Liver (tissue), 9 donors: ENCODE results near the gene LSR. TPM values are rescaled to one million over a fixed set of nuclear protein-coding genes. Genes with fewer than 3 reads are reported as not detected.

ENCODE experiments used
- DNase-seq: peaks from one replicate; pipeline ENCODE4 v3.0.0-alpha.2; 2017; ENCODE audit warnings: low spot score
- H3K27ac ChIP-seq, 2 donors: one replicate each; pipeline ENCODE4 v1.7.0; 2013; ENCODE audit warnings: inconsistent platforms in 2 of 2, low read length in 2 of 2, control low read depth in 1 of 2, low read depth in 1 of 2, mild to moderate bottlenecking in 1 of 2
- H3K27me3 ChIP-seq, 4 donors: one replicate each; pipeline versions ENCODE4 v1.6.1 to v1.7.0; 2013; ENCODE audit warnings: low read length in 3 of 4, inconsistent platforms in 1 of 4, mild to moderate bottlenecking in 1 of 4, moderate library complexity in 1 of 4; ENCODE audit not compliant: control insufficient read depth in 4 of 4, insufficient read depth in 4 of 4
- H3K36me3 ChIP-seq, 4 donors: one replicate each; pipeline versions ENCODE4 v1.6.1 to v1.7.0; 2013; ENCODE audit warnings: low read length in 3 of 4, mild to moderate bottlenecking in 3 of 4, low read depth in 1 of 4, moderate library complexity in 1 of 4; ENCODE audit not compliant: control insufficient read depth in 4 of 4, insufficient read depth in 3 of 4
- H3K4me1 ChIP-seq, 4 donors: one replicate each; pipeline versions ENCODE4 v1.6.1 to v1.7.0; 2013; ENCODE audit warnings: low read length in 3 of 4, mild to moderate bottlenecking in 3 of 4, moderate library complexity in 1 of 4; ENCODE audit not compliant: control insufficient read depth in 4 of 4, insufficient read depth in 4 of 4
- H3K4me3 ChIP-seq, 3 donors: one replicate each; pipeline versions ENCODE4 v1.6.1 to v1.7.0; 2013; ENCODE audit warnings: low read length in 3 of 3, control low read depth in 1 of 3, low read depth in 1 of 3, mild to moderate bottlenecking in 1 of 3
- H3K9ac ChIP-seq, 2 donors: one replicate each; pipeline ENCODE4 v1.7.0; 2013; ENCODE audit warnings: low read length in 2 of 2, mild to moderate bottlenecking in 2 of 2, moderate library complexity in 2 of 2, control low read depth in 1 of 2, low read depth in 1 of 2
- H3K9me3 ChIP-seq, 4 donors: one replicate each; pipeline versions ENCODE4 v1.6.1 to v1.7.0; 2013; ENCODE audit warnings: low read length in 3 of 4; ENCODE audit not compliant: control insufficient read depth in 4 of 4
- ATF3 ChIP-seq: IDR thresholded peaks from 2 replicates; pipeline ENCODE4 v1.6.1; 2016; ENCODE audit warnings: antibody characterized with exemption
- EGR1 ChIP-seq, 2 donors: IDR thresholded peaks; 2 replicates each; pipeline ENCODE4 v1.6.1; 2016 to 2018; ENCODE audit warnings: antibody characterized with exemption in 2 of 2, low read depth in 2 of 2
- FOXA1 ChIP-seq: IDR thresholded peaks from 2 replicates; pipeline ENCODE4 v1.6.1; 2016; ENCODE audit warnings: antibody characterized with exemption
- FOXA2 ChIP-seq: IDR thresholded peaks from 2 replicates; pipeline ENCODE4 v1.6.1; 2016; ENCODE audit warnings: antibody characterized with exemption
- GABPA ChIP-seq, 2 donors: IDR thresholded peaks in 1 of 2; conservative IDR thresholded peaks in 1 of 2; 2 replicates each; pipeline ENCODE4 v1.6.1; 2016; ENCODE audit warnings: antibody characterized with exemption in 2 of 2, mild to moderate bottlenecking in 1 of 2, moderate library complexity in 1 of 2
- HNF4A ChIP-seq, 2 donors: conservative IDR thresholded peaks; 2 replicates each; pipeline ENCODE4 v1.6.1; 2016; ENCODE audit warnings: antibody characterized with exemption in 2 of 2, mild to moderate bottlenecking in 2 of 2
- HNF4G ChIP-seq: IDR thresholded peaks from 2 replicates; pipeline ENCODE4 v1.6.1; 2016; ENCODE audit warnings: antibody characterized with exemption
- JUND ChIP-seq, 2 donors: IDR thresholded peaks; 2 replicates each; pipeline ENCODE4 v1.6.1; 2016; ENCODE audit warnings: antibody characterized with exemption in 2 of 2
- NR2F2 ChIP-seq: IDR thresholded peaks from 2 replicates; pipeline ENCODE4 v1.6.1; 2016; ENCODE audit warnings: antibody characterized with exemption
- RAD21 ChIP-seq, 2 donors: IDR thresholded peaks; 2 replicates each; pipeline ENCODE4 v1.6.1; 2016; ENCODE audit warnings: antibody characterized with exemption in 2 of 2, mild to moderate bottlenecking in 2 of 2
- RXRA ChIP-seq, 2 donors: IDR thresholded peaks; 2 replicates each; pipeline ENCODE4 v1.6.1; 2017 to 2018; ENCODE audit warnings: antibody characterized with exemption in 2 of 2, mild to moderate bottlenecking in 1 of 2
- SP1 ChIP-seq: IDR thresholded peaks from 2 replicates; pipeline ENCODE4 v1.6.1; 2018; ENCODE audit warnings: antibody characterized with exemption, mild to moderate bottlenecking
- TAF1 ChIP-seq: conservative IDR thresholded peaks from 2 replicates; pipeline ENCODE4 v1.6.1; 2016; ENCODE audit warnings: antibody characterized with exemption, mild to moderate bottlenecking
- YY1 ChIP-seq: IDR thresholded peaks from 2 replicates; pipeline ENCODE4 v1.6.1; 2016; ENCODE audit warnings: antibody characterized with exemption, mild to moderate bottlenecking
- WGBS: extraction: QIAGEN DNeasy Blood & Tissue Kit; methylation state at CpG from one replicate; pipeline ENCODE4 v1.1.7; 2013; 5-methylcytosine and 5-hydroxymethylcytosine counted together
- polyA plus RNA-seq, 2 donors: library from polyadenylated mRNA; stranded (reverse) in 1 of 2; unstranded in 1 of 2; fragments of 200-250 nt in 1 of 2; fragments of >200 nt in 1 of 2; fragmentation: Nextera tagmentation in 1 of 2; extraction: Ambion mirVana in 1 of 2; gene quantifications; one replicate each; pipeline versions ENCODE4 v1.2.1 to v1.2.3, GENCODE V29; 2013 to 2015
- total RNA-seq, 2 donors: library from RNA; depleted of rRNA; stranded (reverse); fragments of >200 nt; gene quantifications; one replicate each; pipeline ENCODE4 v1.2.3, GENCODE V29; 2014
- TF ChIP-seq, protein P1 (sequence below): IDR thresholded peaks from 2 replicates; pipeline ENCODE4 v1.6.1; 2016; ENCODE audit warnings: antibody characterized with exemption, mild to moderate bottlenecking
- TF ChIP-seq, protein P2 (sequence below): IDR thresholded peaks from 2 replicates; pipeline ENCODE4 v1.6.1; 2016; ENCODE audit warnings: antibody characterized with exemption
- TF ChIP-seq, protein P3 (sequence below): IDR thresholded peaks from 2 replicates; pipeline ENCODE4 v1.6.1; 2016; ENCODE audit warnings: antibody characterized with exemption
- TF ChIP-seq, protein P4 (sequence below): fragments of 150-350 bp; IDR thresholded peaks from 2 replicates; pipeline ENCODE4 v1.5.1; 2017; ENCODE audit warnings: improper control_type of control experiment, low read depth, low read length; ENCODE audit not compliant: missing input control
- donor health status: healthy.
- donor health status: healthy.
- donor health status: healthy.
- donor health status: healthy.
- donor health status: healthy.

LSR gene
- total and polyA plus RNA-seq, 4 donors = 33.7 to 150 (median 48.0) TPM

DNA sequence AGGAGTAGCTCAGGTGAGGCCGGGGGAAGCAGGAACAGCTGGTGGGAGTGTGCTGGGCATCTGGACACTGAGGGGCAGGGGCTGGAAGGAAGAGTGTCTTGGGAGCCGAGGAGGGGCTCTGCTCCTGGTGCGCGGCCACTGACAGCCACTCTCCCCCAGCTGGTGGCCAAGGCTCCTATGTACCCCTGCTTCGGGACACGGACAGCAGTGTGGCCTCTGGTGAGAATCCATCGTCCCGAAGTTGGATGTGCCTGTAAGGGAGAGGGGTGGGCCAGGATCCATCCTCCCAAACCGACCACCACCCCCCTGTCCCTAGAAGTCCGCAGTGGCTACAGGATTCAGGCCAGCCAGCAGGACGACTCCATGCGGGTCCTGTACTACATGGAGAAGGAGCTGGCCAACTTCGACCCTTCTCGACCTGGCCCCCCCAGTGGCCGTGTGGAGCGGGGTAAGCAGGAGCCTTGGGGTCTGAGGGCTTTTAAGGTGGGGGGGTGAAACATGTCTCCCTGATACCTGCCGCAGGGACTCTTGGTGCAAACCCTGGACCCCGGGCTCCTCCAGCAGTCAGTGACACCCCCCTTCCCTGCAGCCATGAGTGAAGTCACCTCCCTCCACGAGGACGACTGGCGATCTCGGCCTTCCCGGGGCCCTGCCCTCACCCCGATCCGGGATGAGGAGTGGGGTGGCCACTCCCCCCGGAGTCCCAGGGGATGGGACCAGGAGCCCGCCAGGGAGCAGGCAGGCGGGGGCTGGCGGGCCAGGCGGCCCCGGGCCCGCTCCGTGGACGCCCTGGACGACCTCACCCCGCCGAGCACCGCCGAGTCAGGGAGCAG, 17.9 kb downstream of the LSR start:
- Histone ChIP-seq H3K4me1 (peaks cover 13 to 54% (median 37%) of the 10 kb centered on the region in 4 donors), H3K36me3 (peaks cover 0 to 12% (median 4%) of the 10 kb centered on the region in 4 donors), H3K27me3 (no peaks in the 10 kb centered on the region), H3K9ac (peak overlapping the region; percentile 87), H3K9me3 (no peaks in the 10 kb centered on the region), H3K27ac (peak overlapping the region; percentile 77 to 95), H3K4me3 (peak overlapping the region in 2 of 3 donors; percentile 83 to 89)
- DNase-seq = no peak
- no peak for TF ChIP-seq EGR1 (IDR thresholded peaks at IDR 0.05; ENCODE audit: low read depth in 2 of 2)
- no peak for TF ChIP-seq YY1
- TF ChIP-seq, protein P1, sequence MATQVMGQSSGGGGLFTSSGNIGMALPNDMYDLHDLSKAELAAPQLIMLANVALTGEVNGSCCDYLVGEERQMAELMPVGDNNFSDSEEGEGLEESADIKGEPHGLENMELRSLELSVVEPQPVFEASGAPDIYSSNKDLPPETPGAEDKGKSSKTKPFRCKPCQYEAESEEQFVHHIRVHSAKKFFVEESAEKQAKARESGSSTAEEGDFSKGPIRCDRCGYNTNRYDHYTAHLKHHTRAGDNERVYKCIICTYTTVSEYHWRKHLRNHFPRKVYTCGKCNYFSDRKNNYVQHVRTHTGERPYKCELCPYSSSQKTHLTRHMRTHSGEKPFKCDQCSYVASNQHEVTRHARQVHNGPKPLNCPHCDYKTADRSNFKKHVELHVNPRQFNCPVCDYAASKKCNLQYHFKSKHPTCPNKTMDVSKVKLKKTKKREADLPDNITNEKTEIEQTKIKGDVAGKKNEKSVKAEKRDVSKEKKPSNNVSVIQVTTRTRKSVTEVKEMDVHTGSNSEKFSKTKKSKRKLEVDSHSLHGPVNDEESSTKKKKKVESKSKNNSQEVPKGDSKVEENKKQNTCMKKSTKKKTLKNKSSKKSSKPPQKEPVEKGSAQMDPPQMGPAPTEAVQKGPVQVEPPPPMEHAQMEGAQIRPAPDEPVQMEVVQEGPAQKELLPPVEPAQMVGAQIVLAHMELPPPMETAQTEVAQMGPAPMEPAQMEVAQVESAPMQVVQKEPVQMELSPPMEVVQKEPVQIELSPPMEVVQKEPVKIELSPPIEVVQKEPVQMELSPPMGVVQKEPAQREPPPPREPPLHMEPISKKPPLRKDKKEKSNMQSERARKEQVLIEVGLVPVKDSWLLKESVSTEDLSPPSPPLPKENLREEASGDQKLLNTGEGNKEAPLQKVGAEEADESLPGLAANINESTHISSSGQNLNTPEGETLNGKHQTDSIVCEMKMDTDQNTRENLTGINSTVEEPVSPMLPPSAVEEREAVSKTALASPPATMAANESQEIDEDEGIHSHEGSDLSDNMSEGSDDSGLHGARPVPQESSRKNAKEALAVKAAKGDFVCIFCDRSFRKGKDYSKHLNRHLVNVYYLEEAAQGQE = no peak
- no peak for TF ChIP-seq FOXA1
- TF ChIP-seq, protein P2, sequence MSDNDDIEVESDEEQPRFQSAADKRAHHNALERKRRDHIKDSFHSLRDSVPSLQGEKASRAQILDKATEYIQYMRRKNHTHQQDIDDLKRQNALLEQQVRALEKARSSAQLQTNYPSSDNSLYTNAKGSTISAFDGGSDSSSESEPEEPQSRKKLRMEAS = no peak
- TF ChIP-seq FOXA2 = no peak
- TF ChIP-seq RAD21 (IDR thresholded peaks at IDR 0.05) = no peak
- no peak for TF ChIP-seq SP1
- TF ChIP-seq ATF3 = no peak
- TF ChIP-seq TAF1 = no peak
- no peak for TF ChIP-seq NR2F2
- no peak for TF ChIP-seq HNF4G
- no peak for TF ChIP-seq HNF4A (conservative IDR thresholded peaks at IDR 0.05)
- TF ChIP-seq RXRA (IDR thresholded peaks at IDR 0.05) = no peak
- TF ChIP-seq, protein P3, sequence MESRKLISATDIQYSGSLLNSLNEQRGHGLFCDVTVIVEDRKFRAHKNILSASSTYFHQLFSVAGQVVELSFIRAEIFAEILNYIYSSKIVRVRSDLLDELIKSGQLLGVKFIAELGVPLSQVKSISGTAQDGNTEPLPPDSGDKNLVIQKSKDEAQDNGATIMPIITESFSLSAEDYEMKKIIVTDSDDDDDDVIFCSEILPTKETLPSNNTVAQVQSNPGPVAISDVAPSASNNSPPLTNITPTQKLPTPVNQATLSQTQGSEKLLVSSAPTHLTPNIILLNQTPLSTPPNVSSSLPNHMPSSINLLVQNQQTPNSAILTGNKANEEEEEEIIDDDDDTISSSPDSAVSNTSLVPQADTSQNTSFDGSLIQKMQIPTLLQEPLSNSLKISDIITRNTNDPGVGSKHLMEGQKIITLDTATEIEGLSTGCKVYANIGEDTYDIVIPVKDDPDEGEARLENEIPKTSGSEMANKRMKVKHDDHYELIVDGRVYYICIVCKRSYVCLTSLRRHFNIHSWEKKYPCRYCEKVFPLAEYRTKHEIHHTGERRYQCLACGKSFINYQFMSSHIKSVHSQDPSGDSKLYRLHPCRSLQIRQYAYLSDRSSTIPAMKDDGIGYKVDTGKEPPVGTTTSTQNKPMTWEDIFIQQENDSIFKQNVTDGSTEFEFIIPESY = no peak
- TF ChIP-seq JUND (IDR thresholded peaks at IDR 0.05) = no peak
- WGBS = 39% methylated on average over 39 of the region's 39 CpGs

DNA sequence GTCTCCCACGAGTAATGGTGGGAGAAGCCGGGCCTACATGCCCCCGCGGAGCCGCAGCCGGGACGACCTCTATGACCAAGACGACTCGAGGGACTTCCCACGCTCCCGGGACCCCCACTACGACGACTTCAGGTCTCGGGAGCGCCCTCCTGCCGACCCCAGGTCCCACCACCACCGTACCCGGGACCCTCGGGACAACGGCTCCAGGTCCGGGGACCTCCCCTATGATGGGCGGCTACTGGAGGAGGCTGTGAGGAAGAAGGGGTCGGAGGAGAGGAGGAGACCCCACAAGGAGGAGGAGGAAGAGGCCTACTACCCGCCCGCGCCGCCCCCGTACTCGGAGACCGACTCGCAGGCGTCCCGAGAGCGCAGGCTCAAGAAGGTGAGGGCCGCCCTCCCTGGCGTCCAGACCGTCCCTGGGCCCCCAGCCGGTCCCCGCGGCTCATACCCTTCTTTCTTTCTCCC, 18.6 kb downstream of the LSR start:
- 1% methylated on average over 40 of the region's 40 CpGs for WGBS

More for the DNA sequence above, 18.6 kb downstream of the LSR start:
- Histone ChIP-seq H3K27ac (peak overlapping the region; percentile 77 to 95), H3K9me3 (no peaks in the 10 kb centered on the region), H3K4me3 (peak overlapping the region; percentile 63 to 89 (median 83)), H3K4me1 (peaks cover 19 to 55% (median 41%) of the 10 kb centered on the region in 4 donors), H3K9ac (peak overlapping the region; percentile 87), H3K27me3 (no peaks in the 10 kb centered on the region), H3K36me3 (peaks cover 0 to 10% (median 4%) of the 10 kb centered on the region in 4 donors)
- DNase-seq = peak; percentile 57
- TF ChIP-seq, protein P3 = no peak
- TF ChIP-seq, protein P4, sequence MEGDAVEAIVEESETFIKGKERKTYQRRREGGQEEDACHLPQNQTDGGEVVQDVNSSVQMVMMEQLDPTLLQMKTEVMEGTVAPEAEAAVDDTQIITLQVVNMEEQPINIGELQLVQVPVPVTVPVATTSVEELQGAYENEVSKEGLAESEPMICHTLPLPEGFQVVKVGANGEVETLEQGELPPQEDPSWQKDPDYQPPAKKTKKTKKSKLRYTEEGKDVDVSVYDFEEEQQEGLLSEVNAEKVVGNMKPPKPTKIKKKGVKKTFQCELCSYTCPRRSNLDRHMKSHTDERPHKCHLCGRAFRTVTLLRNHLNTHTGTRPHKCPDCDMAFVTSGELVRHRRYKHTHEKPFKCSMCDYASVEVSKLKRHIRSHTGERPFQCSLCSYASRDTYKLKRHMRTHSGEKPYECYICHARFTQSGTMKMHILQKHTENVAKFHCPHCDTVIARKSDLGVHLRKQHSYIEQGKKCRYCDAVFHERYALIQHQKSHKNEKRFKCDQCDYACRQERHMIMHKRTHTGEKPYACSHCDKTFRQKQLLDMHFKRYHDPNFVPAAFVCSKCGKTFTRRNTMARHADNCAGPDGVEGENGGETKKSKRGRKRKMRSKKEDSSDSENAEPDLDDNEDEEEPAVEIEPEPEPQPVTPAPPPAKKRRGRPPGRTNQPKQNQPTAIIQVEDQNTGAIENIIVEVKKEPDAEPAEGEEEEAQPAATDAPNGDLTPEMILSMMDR = no peak
- no peak for TF ChIP-seq FOXA1
- no peak for TF ChIP-seq SP1
- TF ChIP-seq FOXA2 = no peak
- no peak for TF ChIP-seq ATF3
- no peak for TF ChIP-seq JUND (IDR thresholded peaks at IDR 0.05)
- TF ChIP-seq HNF4A (conservative IDR thresholded peaks at IDR 0.05) = no peak
- TF ChIP-seq GABPA (IDR thresholded peaks at IDR 0.05 in 1 of 2, conservative IDR thresholded peaks at IDR 0.05 in 1 of 2) = no peak
- TF ChIP-seq, protein P2 = no peak
- no peak for TF ChIP-seq EGR1 (IDR thresholded peaks at IDR 0.05; ENCODE audit: low read depth in 2 of 2)
- no peak for TF ChIP-seq NR2F2
